Stimulated activated naive CD8-positive, alpha-beta T cell treated with anti-CD3 and anti-CD28 coated beads, Interleukin-15, Interleukin-2, amounts not matched to agents 100 ng/mL and 50 ng/mL, for 24 hours (primary cell): ENCODE measurements around the gene RNF220.

ENCODE experiments used
- H3K27ac Mint-ChIP-seq: one replicate; pipeline ENCODE4 v1.8.0; 2021; ENCODE audit warnings: mild to moderate bottlenecking, mixed read lengths
- H3K27me3 Mint-ChIP-seq: one replicate; pipeline ENCODE4 v1.8.0; 2021; ENCODE audit warnings: mixed read lengths
- H3K36me3 Mint-ChIP-seq: one replicate; pipeline ENCODE4 v1.8.0; 2021; ENCODE audit warnings: low read depth, mixed read lengths
- H3K4me1 Mint-ChIP-seq: one replicate; pipeline ENCODE4 v1.8.0; 2021; ENCODE audit warnings: low read depth, mixed read lengths
- H3K4me3 Mint-ChIP-seq: one replicate; pipeline ENCODE4 v1.8.0; 2021; ENCODE audit warnings: mild to moderate bottlenecking, mixed read lengths
- H3K9me3 Mint-ChIP-seq: one replicate; pipeline ENCODE4 v1.8.0; 2021; ENCODE audit warnings: mixed read lengths

The RNF220 gene

DNA sequence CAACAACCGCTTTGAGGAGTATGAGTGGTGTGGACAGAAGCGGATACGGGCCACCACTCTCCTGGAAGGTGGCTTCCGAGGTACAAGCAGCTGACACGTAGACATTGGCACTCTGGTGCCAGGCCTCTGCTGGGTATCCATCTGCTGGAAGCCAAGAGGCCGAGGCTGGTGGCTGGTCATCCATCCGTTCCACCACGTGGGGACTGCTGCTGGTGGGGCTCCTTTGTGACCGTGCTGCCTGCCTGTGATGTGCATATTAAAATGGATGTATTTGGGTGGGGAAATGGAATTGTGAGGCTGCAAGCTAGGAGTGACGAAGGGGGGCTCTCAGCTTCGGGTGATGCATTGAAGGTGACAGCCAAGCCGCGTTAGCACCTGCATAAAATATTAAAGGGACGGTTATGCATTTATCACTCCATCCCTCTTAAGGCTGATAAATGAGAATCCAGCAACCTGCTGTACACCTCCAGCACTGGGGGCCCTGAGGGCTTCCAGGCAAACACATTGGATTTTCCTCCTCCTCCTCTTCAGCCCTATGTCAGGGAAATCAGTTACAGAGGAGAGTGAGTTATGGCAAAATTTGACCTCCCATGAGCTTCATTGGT, 231.1 kb downstream of the RNF220 start:
- Mint-ChIP-seq H3K4me1 (peaks cover 33% of the 10 kb centered on the region), H3K27ac (no peak overlapping the region), H3K9me3 (no peaks in the 10 kb centered on the region), H3K27me3 (no peaks in the 10 kb centered on the region), H3K36me3 (peaks cover 57% of the 10 kb centered on the region), H3K4me3 (no peak overlapping the region)

DNA sequence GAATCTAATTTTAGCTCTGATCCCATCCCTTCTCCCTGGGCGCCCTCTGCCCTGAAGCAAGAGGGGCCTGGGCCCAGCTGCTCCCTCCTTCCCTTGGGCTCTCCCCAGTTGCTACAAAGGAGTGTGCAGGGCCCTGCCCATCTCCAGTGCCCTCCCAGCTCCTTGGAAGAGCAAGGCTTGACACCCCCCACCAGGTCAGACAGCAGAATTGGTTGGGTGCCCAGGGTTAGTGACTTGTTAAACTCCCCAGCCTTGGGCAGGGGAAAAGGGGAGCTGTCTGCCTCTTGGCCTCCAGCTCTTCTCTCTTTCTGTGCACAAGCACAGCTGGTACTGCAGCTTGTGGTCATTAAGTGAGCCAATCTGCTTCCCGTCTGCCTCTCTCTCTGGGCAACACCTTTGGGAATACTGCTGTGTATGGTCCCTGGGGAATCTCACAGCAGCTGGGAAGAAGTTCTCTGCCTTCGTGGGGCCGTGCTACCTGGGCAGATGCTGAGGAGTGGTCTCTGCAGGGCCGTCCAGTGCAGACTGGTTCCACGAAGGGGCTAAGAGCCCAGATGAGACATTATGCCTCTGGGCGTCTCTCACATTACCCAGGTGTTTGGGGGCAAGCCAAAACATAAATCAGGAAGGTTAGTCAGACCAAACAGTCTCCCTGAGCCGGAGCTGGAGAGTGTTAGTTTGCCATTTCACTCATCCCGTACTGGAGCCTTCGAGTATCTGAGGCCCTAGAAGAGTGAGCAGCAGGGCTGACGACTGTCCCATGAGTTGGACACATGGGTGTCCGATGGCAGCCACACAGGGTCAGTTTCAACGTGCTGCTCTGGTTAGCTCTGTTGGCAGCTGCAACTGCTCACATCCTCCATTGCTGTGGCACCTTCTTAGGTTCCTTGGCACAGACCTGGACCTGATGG, 231.9 kb downstream of the RNF220 start:
- Mint-ChIP-seq H3K27ac (no peak overlapping the region), H3K9me3 (no peaks in the 10 kb centered on the region), H3K27me3 (no peaks in the 10 kb centered on the region), H3K4me1 (peaks cover 31% of the 10 kb centered on the region), H3K36me3 (peaks cover 58% of the 10 kb centered on the region), H3K4me3 (no peak overlapping the region)

- Mint-ChIP-seq H3K9me3 (no peaks in the 10 kb centered on the region), H3K4me3 (no peak overlapping the region), H3K4me1 (peaks cover 28% of the 10 kb centered on the region), H3K27ac (no peak overlapping the region), H3K36me3 (peaks cover 64% of the 10 kb centered on the region), H3K27me3 (no peaks in the 10 kb centered on the region)
These were observed 232.8 kb downstream of the RNF220 start for GRCh38 chr1:44637702-44638411.

DNA sequence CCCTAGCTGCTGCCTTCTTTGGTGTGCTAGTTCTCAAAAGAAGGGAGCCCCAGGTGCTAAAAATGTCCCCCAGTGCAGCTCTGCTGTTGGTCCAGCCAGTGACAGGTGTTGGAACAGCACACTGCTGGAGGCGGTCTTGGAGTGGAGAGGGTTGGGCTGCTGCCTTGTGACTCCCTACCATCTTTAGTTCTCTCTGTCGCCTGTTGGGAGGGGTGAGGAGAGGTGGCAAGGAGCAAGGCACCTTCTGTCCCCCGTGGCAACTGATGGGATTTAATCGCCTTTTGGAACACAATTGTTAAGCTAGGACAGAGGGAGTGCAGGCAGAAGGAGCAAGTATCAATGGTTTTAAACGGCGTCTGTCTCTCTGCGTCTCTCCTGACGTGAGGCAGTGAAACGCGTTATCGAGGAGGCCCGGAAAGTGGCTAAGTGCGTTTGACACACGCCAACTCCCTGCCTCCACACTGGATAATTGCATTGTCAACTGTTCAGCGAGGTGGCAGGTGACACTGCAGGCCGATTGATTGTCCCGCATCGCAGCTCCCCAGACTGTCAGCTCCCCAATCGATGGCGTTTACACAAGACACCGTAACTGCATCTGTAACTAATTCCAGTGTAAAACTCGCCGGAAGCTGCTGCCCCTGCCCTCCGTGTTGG, 235.3 kb downstream of the RNF220 start:
- Mint-ChIP-seq H3K27ac (no peak overlapping the region), H3K36me3 (peaks cover 55% of the 10 kb centered on the region), H3K27me3 (no peaks in the 10 kb centered on the region), H3K4me3 (no peak overlapping the region), H3K4me1 (peaks cover 4% of the 10 kb centered on the region), H3K9me3 (no peaks in the 10 kb centered on the region)

GRCh38 chr1:44641126-44642102, 236.4 kb downstream of the RNF220 start:
- Mint-ChIP-seq H3K36me3 (peaks cover 52% of the 10 kb centered on the region), H3K9me3 (no peaks in the 10 kb centered on the region), H3K4me1 (no peaks in the 10 kb centered on the region), H3K4me3 (no peak overlapping the region), H3K27me3 (no peaks in the 10 kb centered on the region), H3K27ac (peak overlapping the region; percentile 8)

DNA sequence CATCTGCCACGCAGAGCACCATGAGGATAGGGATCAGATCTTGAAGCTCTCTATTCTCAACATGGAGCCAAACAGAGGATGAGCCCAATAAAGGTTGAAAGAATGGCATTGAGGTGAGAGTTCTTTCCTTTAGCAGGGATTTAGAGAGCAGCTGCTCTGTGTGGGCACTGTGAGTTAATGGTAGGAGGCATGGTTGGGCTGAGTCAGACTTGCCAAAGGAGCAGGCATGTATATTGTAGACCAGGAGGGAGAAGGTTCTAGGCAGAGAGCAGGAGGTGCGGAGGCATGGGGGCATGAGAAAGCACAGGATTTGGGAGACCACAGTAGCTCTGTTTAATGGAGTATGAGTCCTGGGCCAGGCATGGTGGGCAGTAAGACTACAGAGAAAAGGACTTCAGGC, 237.2 kb downstream of the RNF220 start:
- H3K4me3 Mint-ChIP-seq = no peak overlapping the region
- H3K27ac Mint-ChIP-seq = peak overlapping the region; percentile 74
- no peaks in the 10 kb centered on the region for H3K4me1 Mint-ChIP-seq
- H3K36me3 Mint-ChIP-seq = peaks cover 53% of the 10 kb centered on the region
- no peaks in the 10 kb centered on the region for H3K27me3 Mint-ChIP-seq
- H3K9me3 Mint-ChIP-seq = no peaks in the 10 kb centered on the region

DNA sequence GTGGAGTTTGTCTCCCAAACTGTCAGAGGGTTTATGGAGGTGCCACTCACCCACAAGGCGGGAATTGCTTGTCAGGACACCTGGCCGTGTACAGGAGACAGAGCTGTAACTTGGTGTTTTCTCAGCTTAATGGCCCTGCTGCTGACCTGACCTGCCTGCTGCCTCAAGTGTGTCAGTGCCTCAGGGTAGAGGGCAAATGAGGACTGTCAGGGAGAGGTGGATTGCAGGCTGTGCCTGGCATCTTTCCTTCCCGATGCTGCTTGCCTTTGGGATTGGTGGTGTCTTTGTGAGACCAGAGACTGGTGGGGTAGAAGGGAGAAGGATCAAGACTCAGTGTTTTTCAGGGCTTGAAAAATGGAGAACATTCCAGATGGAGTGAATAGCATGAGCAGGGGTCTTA, 237.9 kb downstream of the RNF220 start:
- Mint-ChIP-seq H3K27me3 (no peaks in the 10 kb centered on the region), H3K36me3 (peaks cover 60% of the 10 kb centered on the region), H3K4me1 (no peaks in the 10 kb centered on the region), H3K9me3 (no peaks in the 10 kb centered on the region), H3K4me3 (no peak overlapping the region), H3K27ac (no peak overlapping the region)

GRCh38 chr1:44643721-44644334, 238.8 kb downstream of the RNF220 start:
- Mint-ChIP-seq H3K4me3 (no peak overlapping the region), H3K9me3 (no peaks in the 10 kb centered on the region), H3K27me3 (no peaks in the 10 kb centered on the region), H3K4me1 (no peaks in the 10 kb centered on the region), H3K27ac (no peak overlapping the region), H3K36me3 (peaks cover 60% of the 10 kb centered on the region)

DNA sequence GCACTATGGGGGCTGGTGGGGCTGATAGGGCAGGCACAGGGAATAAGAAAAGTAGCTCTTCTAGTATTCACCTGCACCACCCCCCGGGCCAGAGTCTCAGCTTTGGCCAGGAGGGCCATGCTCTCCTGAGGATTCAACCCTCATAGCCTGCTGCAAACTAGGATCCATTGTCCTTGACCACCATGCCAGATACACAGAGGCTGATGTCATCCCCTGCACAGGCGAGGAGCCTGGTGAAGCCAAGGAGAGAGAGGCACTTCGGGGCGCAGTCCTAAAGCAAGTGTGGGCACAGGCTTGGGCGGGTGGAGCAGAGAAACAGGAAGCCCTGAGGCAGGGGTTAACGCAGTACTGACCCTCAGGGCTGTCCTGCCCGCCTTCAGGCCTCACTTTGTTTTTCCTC, 239.8 kb downstream of the RNF220 start:
- Mint-ChIP-seq H3K27me3 (no peaks in the 10 kb centered on the region), H3K27ac (no peak overlapping the region), H3K4me3 (no peak overlapping the region), H3K36me3 (peaks cover 60% of the 10 kb centered on the region), H3K4me1 (no peaks in the 10 kb centered on the region), H3K9me3 (no peaks in the 10 kb centered on the region)

DNA sequence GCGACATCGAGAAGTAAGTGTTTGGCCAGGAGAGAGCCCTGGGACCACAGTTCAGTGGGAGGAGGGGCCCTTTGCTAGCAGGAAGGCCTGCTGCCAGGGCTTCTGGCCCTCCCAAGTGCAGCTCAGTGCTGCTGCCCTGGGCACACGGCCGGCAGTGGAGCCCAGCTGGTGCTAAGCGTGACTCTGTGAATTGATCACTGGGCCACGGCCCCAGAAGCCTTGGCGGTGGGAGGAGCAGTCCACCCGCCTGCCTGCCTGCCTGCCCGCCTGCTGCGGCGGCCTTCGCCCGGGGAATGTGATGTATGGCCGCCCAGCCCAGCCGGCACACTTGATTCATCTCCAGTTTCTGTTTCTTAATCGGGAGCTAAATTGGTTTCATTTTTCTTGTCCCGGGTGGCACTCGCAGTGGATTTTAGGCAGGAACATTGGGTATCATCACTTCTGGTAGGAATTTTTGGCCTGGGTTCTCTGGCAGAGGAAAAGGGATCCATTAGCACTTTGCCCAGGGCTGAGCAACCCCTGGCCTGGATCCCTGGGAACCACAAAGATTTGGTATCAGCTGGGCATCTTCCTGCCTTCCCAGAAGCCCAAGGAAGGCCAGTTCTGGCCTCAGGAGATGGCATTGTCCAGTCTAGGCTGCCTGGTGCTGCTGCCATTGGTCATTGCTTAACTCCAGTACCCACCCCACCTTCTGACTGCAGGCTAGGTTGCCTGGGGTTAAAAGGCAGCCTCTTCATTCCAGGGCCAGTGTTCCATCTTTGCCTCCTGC, 240.6 kb downstream of the RNF220 start:
- H3K4me1 Mint-ChIP-seq = no peaks in the 10 kb centered on the region
- H3K27ac Mint-ChIP-seq = no peak overlapping the region
- H3K27me3 Mint-ChIP-seq = no peaks in the 10 kb centered on the region
- H3K9me3 Mint-ChIP-seq = no peaks in the 10 kb centered on the region
- H3K4me3 Mint-ChIP-seq = no peak overlapping the region
- peaks cover 62% of the 10 kb centered on the region for H3K36me3 Mint-ChIP-seq

DNA sequence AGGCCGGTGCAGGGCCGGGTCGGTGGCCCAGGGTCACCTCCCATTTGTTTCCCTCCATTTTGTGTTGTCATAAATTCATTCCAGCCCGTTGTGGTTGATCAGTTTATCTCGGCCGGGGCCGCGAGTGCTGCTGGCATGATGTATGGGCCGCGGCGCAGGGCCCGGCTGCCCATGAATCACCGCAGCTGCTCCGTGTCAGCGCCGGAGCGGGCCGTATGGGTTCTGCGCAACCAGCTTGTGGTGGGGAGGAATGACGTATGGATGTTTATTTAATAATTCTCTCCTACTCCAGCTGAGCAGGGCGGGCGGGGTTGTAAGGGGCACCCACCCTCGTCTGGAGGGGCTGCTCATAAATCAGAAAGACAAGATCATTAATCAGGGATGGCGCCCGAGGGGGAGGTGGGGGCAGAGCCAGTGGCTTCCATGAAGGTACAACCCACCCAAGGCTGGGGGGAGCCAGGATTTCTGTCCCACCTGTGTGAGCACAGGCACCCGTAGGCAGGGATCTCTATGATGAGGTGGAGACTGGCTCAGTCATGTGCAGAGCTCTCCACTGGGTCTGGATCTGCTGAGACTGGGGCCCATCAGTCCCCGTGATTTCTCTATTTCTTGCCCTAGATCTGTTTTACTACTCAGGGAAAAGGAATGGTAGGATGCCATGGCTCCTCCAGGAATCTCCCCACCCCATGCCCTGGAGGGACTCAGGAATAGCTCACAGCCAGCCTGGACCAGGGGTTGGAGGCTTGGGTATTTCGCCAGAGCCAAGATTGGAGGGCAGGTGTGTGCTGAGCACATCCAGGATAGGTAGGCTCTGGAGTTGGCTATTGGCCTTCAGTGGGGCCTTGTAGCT, 241.4 kb downstream of the RNF220 start:
- H3K36me3 Mint-ChIP-seq = peaks cover 65% of the 10 kb centered on the region
- no peak overlapping the region for H3K4me3 Mint-ChIP-seq
- H3K27me3 Mint-ChIP-seq = no peaks in the 10 kb centered on the region
- H3K9me3 Mint-ChIP-seq = no peaks in the 10 kb centered on the region
- H3K27ac Mint-ChIP-seq = no peak overlapping the region
- no peaks in the 10 kb centered on the region for H3K4me1 Mint-ChIP-seq

- Mint-ChIP-seq H3K4me3 (no peak overlapping the region), H3K4me1 (no peaks in the 10 kb centered on the region), H3K36me3 (peaks cover 59% of the 10 kb centered on the region), H3K27me3 (no peaks in the 10 kb centered on the region), H3K27ac (no peak overlapping the region), H3K9me3 (no peaks in the 10 kb centered on the region)
These were observed 242.8 kb downstream of the RNF220 start for GRCh38 chr1:44647896-44648295.
